ENCODE results near the gene CERS5.

DNA sequence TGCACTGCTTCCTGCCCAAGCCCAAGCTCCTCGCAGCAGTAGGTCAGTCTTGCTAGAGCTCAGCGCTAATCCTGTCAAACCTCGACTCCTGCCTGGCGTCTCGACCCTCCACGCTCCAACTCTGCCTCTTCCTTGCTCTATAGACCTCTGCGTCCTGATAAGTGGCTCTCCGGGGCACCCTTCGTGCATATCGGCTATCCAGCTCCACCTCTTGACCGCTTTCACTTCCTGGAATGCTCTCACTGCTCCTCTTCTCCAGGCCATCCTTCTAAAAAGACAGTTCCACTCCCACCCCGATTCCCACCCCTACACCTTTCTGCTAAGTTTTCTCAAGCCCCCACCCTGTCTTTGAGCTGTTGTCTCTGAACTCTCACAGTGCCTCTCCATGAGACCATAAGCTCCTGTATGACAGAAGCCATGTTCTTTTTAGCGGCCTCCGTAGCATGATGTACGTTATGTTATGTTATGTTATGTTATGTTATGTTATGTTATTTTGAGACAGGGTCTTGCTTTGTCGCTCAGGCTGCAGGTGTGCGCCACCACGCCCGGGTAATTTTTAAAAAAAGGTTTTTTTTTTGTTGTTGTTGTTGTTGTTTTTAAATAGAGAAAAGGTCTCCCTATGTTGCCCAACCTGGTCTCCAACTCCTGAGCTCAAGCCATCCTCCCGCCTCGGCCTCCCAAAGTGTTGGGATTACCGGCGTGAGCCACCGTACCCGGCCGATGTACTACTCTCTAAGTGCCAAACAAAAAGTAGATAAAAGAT lies 54.5 kb downstream of the CERS5 start:
- no peak for TF ChIP-seq POLR2A (IDR thresholded peaks at IDR 0.05)
- TF ChIP-seq, protein P1, sequence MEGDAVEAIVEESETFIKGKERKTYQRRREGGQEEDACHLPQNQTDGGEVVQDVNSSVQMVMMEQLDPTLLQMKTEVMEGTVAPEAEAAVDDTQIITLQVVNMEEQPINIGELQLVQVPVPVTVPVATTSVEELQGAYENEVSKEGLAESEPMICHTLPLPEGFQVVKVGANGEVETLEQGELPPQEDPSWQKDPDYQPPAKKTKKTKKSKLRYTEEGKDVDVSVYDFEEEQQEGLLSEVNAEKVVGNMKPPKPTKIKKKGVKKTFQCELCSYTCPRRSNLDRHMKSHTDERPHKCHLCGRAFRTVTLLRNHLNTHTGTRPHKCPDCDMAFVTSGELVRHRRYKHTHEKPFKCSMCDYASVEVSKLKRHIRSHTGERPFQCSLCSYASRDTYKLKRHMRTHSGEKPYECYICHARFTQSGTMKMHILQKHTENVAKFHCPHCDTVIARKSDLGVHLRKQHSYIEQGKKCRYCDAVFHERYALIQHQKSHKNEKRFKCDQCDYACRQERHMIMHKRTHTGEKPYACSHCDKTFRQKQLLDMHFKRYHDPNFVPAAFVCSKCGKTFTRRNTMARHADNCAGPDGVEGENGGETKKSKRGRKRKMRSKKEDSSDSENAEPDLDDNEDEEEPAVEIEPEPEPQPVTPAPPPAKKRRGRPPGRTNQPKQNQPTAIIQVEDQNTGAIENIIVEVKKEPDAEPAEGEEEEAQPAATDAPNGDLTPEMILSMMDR (IDR thresholded peaks at IDR 0.05) = no peak
